Smooth muscle cell (in vitro differentiated cells): ENCODE data around the gene KAT6B. TPM values are rescaled to one million over a fixed set of nuclear protein-coding genes. Genes with fewer than 3 reads are reported as not detected.

Experiments
- DNase-seq: peaks from one replicate; lab custom pipeline; 2025; ENCODE audit not compliant: unreplicated experiment; lab: John Stamatoyannopoulos, UW
- H2AFZ ChIP-seq: fragments of 200-600 bp; sonication (generic); 2 replicates; pipeline ENCODE4 v1.6.0; 2016; ENCODE audit warnings: antibody characterized with exemption, low read depth, mild to moderate bottlenecking
- H3F3A ChIP-seq: fragments of 200-600 bp; sonication (generic); 2 replicates; pipeline ENCODE4 v1.6.0; 2017; ENCODE audit warnings: antibody characterized with exemption, low read depth
- H3K27ac ChIP-seq: fragments of 200-600 bp; sonication (generic); 2 replicates; pipeline ENCODE4 v1.5.1; 2016; ENCODE audit warnings: low read depth, mild to moderate bottlenecking
- H3K27me3 ChIP-seq: fragments of 200-600 bp; sonication (generic); 2 replicates; pipeline ENCODE4 v1.6.1; 2016; ENCODE audit warnings: low read depth, mild to moderate bottlenecking
- H3K36me3 ChIP-seq: fragments of 200-600 bp; sonication (generic); 2 replicates; pipeline ENCODE4 v1.5.1; 2016; ENCODE audit warnings: low read depth
- H3K4me1 ChIP-seq: fragments of 200-600 bp; sonication (generic); 2 replicates; pipeline ENCODE4 v1.5.1; 2016; ENCODE audit warnings: low read depth
- H3K4me2 ChIP-seq: fragments of 200-600 bp; sonication (generic); 2 replicates; pipeline ENCODE4 v1.6.0; 2016; ENCODE audit warnings: mild to moderate bottlenecking
- H3K4me3 ChIP-seq: fragments of 200-600 bp; sonication (generic); 2 replicates; pipeline ENCODE4 v1.5.1; 2016; ENCODE audit warnings: mild to moderate bottlenecking
- H3K79me2 ChIP-seq: fragments of 200-600 bp; sonication (generic); 2 replicates; pipeline ENCODE4 v1.6.0; 2016; ENCODE audit warnings: low read depth, mild to moderate bottlenecking
- H3K9ac ChIP-seq: fragments of 200-600 bp; sonication (generic); 2 replicates; pipeline ENCODE4 v1.6.0; 2016; ENCODE audit warnings: low read depth
- H3K9me3 ChIP-seq: fragments of 200-600 bp; sonication (generic); replicated peaks from 2 replicates; pipeline ENCODE4 v1.5.1; 2016; ENCODE audit warnings: low read depth
- H4K20me1 ChIP-seq: fragments of 200-600 bp; sonication (generic); 2 replicates; pipeline ENCODE4 v1.6.0; 2016; ENCODE audit warnings: low read depth
- CTCF ChIP-seq: fragments of 200-600 bp; sonication (generic); IDR thresholded peaks from 2 replicates; pipeline ENCODE4 v1.5.1; 2017; ENCODE audit warnings: borderline replicate concordance, mild to moderate bottlenecking, antibody characterized with exemption; ENCODE audit not compliant: insufficient read depth, poor library complexity, severe bottlenecking
- WGBS: methylation state at CpG from one replicate; pipeline ENCODE4 v1.1.7; 2016; ENCODE audit warnings: low lambda C conversion rate; 5-methylcytosine and 5-hydroxymethylcytosine counted together
- polyA plus RNA-seq: library from polyadenylated mRNA; unstranded; fragments of >200 nt; fragmentation: Nextera tagmentation; extraction: Ambion mirVana; gene quantifications from 2 replicates; pipeline ENCODE4 v1.2.1, GENCODE V29; 2016
- total RNA-seq: library from RNA; depleted of rRNA; stranded (reverse); fragments of >200 nt; gene quantifications from 2 replicates; pipeline ENCODE4 v1.2.3, GENCODE V29; 2014

KAT6B gene
- total and polyA plus RNA-seq, 2 experiments from 2014 or later: 9.0 to 19.8 TPM

- Histone ChIP-seq H3K79me2 (no peaks in the 10 kb centered on the region), H3K9ac (no peak overlapping the region), H3K4me2 (no peak overlapping the region), H2AFZ (no peak overlapping the region), H3K27ac (no peak overlapping the region), H4K20me1 (no peaks in the 10 kb centered on the region), H3F3A (no peaks in the 10 kb centered on the region), H3K36me3 (no peaks in the 10 kb centered on the region), H3K9me3 (no peaks in the 10 kb centered on the region), H3K4me1 (no peaks in the 10 kb centered on the region), H3K27me3 (no peaks in the 10 kb centered on the region), H3K4me3 (no peak overlapping the region)
- no peak for DNase-seq
- no peak for TF ChIP-seq CTCF
- 94% methylated on average over 1 of the region's 1 CpG for WGBS
These were observed 31.9 kb upstream of the KAT6B start for GRCh38 chr10:74794531-74794930.

- Histone ChIP-seq H3F3A (no peaks in the 10 kb centered on the region), H3K9ac (no peak overlapping the region), H3K27me3 (no peaks in the 10 kb centered on the region), H2AFZ (no peak overlapping the region), H3K27ac (no peak overlapping the region), H3K79me2 (no peaks in the 10 kb centered on the region), H3K4me3 (no peak overlapping the region), H4K20me1 (no peaks in the 10 kb centered on the region), H3K36me3 (no peaks in the 10 kb centered on the region), H3K4me1 (no peaks in the 10 kb centered on the region), H3K4me2 (no peak overlapping the region), H3K9me3 (no peaks in the 10 kb centered on the region)
- TF ChIP-seq CTCF: no peak
- 93% methylated on average over 1 of the region's 1 CpG for WGBS
- no peak for DNase-seq
These were observed 28.9 kb upstream of the KAT6B start for GRCh38 chr10:74797550-74797949.

GRCh38 chr10:74799721-74800221 lies 26.6 kb upstream of the KAT6B start:
- Histone ChIP-seq H3K4me2 (no peak overlapping the region), H3K4me1 (no peaks in the 10 kb centered on the region), H3K27me3 (no peaks in the 10 kb centered on the region), H3K4me3 (no peak overlapping the region), H4K20me1 (no peaks in the 10 kb centered on the region), H3K27ac (no peak overlapping the region), H3K79me2 (no peaks in the 10 kb centered on the region), H3K9ac (no peak overlapping the region), H2AFZ (no peak overlapping the region), H3K36me3 (no peaks in the 10 kb centered on the region), H3K9me3 (no peaks in the 10 kb centered on the region), H3F3A (no peaks in the 10 kb centered on the region)
- no peak for TF ChIP-seq CTCF
- DNase-seq: no peak
- 77% methylated on average over 5 of the region's 5 CpGs for WGBS

GRCh38 chr10:74801447-74801846 lies 25.0 kb upstream of the KAT6B start:
- no peaks in the 10 kb centered on the region for H3K79me2 ChIP-seq
- no peak overlapping the region for H3K4me3 ChIP-seq
- H3K27ac ChIP-seq: no peak overlapping the region
- 95% methylated on average over 2 of the region's 2 CpGs for WGBS
- no peaks in the 10 kb centered on the region for H3K27me3 ChIP-seq
- no peak for DNase-seq
- no peak overlapping the region for H2AFZ ChIP-seq
- H4K20me1 ChIP-seq: no peaks in the 10 kb centered on the region
- no peaks in the 10 kb centered on the region for H3K4me1 ChIP-seq
- no peak overlapping the region for H3K4me2 ChIP-seq
- no peaks in the 10 kb centered on the region for H3F3A ChIP-seq
- H3K9me3 ChIP-seq: no peaks in the 10 kb centered on the region
- TF ChIP-seq CTCF: no peak
- H3K36me3 ChIP-seq: no peaks in the 10 kb centered on the region
- no peak overlapping the region for H3K9ac ChIP-seq
